Lower leg skin (tissue), 3 donors: ENCODE measurements around the gene SLC10A7.

Experiments
- CTCF ChIP-seq, 3 donors: fragments of 450-650 bp; IDR thresholded peaks; one replicate each; pipeline ENCODE4 v1.5.1; 2016; ENCODE audit warnings: antibody characterized with exemption in 3 of 3, mild to moderate bottlenecking in 3 of 3, moderate library complexity in 2 of 3
- POLR2A ChIP-seq, 2 donors: fragments of 450-650 bp; IDR thresholded peaks; one replicate each; pipeline ENCODE4 v1.6.1; 2016 to 2017; ENCODE audit warnings: antibody characterized with exemption in 2 of 2, mild to moderate bottlenecking in 1 of 2, moderate library complexity in 1 of 2

GRCh38 chr4:146465628-146466027, 56.1 kb downstream of the SLC10A7 start:
- no peak for TF ChIP-seq POLR2A (IDR thresholded peaks at IDR 0.05)
- no peak for TF ChIP-seq CTCF (IDR thresholded peaks at IDR 0.05)
